H1 (cell line): ENCODE measurements around the gene CHD3. TPM values are rescaled to one million over a fixed set of nuclear protein-coding genes. Genes with fewer than 3 reads are reported as not detected.

Experiments
- CTCF ChIA-PET: fragments of 300-600 bp; sonication (Branson Sonifier 250); formaldehyde crosslinking; loops from one replicate; lab custom pipeline; 2021; ENCODE audit not compliant: partially characterized antibody; lab: Charles Lee
- POLR2A ChIA-PET: fragments of 300-600 bp; sonication (Branson Sonifier 250); formaldehyde crosslinking; loops from one replicate; lab custom pipeline; 2021; ENCODE audit warnings: inconsistent platforms; ENCODE audit not compliant: partially characterized antibody; lab: Charles Lee
- DNase-seq, 2 experiments: peaks; one replicate each; pipeline versions ENCODE4 v3.0.0 to v3.0.0-alpha.2; 2010 to 2022; ENCODE audit warnings: low spot score in 2 of 2, low read depth in 1 of 2, mixed read lengths in 1 of 2
- FAIRE-seq: peaks from 2 replicates; lab custom pipeline; 2011; peaks lifted over from hg19 to GRCh38; lab: Jason Lieb, UNC
- H2AFZ ChIP-seq: 2 replicates; pipeline ENCODE4 v1.8.1; 2012; ENCODE audit warnings: low read length, inconsistent platforms
- H2AK5ac ChIP-seq: 2 replicates; pipeline ENCODE4 v1.6.1; 2013; ENCODE audit warnings: low read depth, low read length
- H2BK120ac ChIP-seq: replicated peaks from 2 replicates; pipeline ENCODE3; 2013; ENCODE audit warnings: low read depth, low read length, inconsistent platforms
- H2BK12ac ChIP-seq: 2 replicates; pipeline ENCODE4 v1.6.1; 2013; ENCODE audit warnings: low read depth, low read length
- H2BK15ac ChIP-seq: 2 replicates; pipeline ENCODE4 v1.6.1; 2013; ENCODE audit warnings: low read length
- H2BK20ac ChIP-seq: 2 replicates; pipeline ENCODE4 v1.6.1; 2013; ENCODE audit warnings: low read length
- H2BK5ac ChIP-seq: 2 replicates; pipeline ENCODE4 v1.6.1; 2013; ENCODE audit warnings: low read depth, low read length
- H3K14ac ChIP-seq: 2 replicates; pipeline ENCODE4 v1.6.1; 2013; ENCODE audit warnings: inconsistent platforms; ENCODE audit not compliant: insufficient read length
- H3K18ac ChIP-seq: 2 replicates; pipeline ENCODE4 v1.6.1; 2013; ENCODE audit warnings: low read length; ENCODE audit errors: extremely low read depth
- H3K23ac ChIP-seq: 2 replicates; pipeline ENCODE4 v1.6.1; 2013; ENCODE audit warnings: inconsistent platforms; ENCODE audit not compliant: insufficient read length
- H3K23me2 ChIP-seq: 2 replicates; pipeline ENCODE4 v1.6.1; 2013; ENCODE audit warnings: low read depth, low read length
- H3K27ac ChIP-seq: 2 replicates; pipeline ENCODE4 v1.6.1; 2011; ENCODE audit warnings: low read depth, low read length, inconsistent platforms
- H3K27me3 ChIP-seq, 4 experiments: replicated peaks in 1 of 4; 1 replicate in 1 of 4; 2 replicates in 3 of 4; pipeline versions ENCODE4 v1.6.1 to v1.8.1; 2011 to 2013; ENCODE audit warnings: low read length in 3 of 4, mild to moderate bottlenecking in 3 of 4, inconsistent platforms in 2 of 4, mixed read lengths in 2 of 4, moderate library complexity in 1 of 4; ENCODE audit not compliant: control insufficient read depth in 3 of 4, insufficient read depth in 3 of 4; ENCODE audit errors: extremely low read depth in 1 of 4
- H3K36me3 ChIP-seq, 4 experiments: 2 replicates each; pipeline versions ENCODE4 v1.6.1 to v1.8.1; 2011 to 2013; ENCODE audit warnings: mild to moderate bottlenecking in 4 of 4, low read length in 3 of 4, moderate library complexity in 2 of 4, control low read depth in 1 of 4, inconsistent platforms in 1 of 4; ENCODE audit not compliant: insufficient read depth in 4 of 4, control insufficient read depth in 2 of 4
- H3K4ac ChIP-seq: replicated peaks from 2 replicates; pipeline ENCODE3; 2013; ENCODE audit warnings: low read length, low read depth, mixed read lengths, inconsistent platforms; ENCODE audit not compliant: insufficient read length
- H3K4me1 ChIP-seq, 4 experiments: replicated peaks in 1 of 4; 1 replicate in 1 of 4; 2 replicates in 3 of 4; pipeline versions ENCODE4 v1.6.1 to v1.8.1; 2011 to 2013; ENCODE audit warnings: low read length in 3 of 4, inconsistent platforms in 2 of 4, mixed read lengths in 1 of 4; ENCODE audit not compliant: insufficient read depth in 4 of 4, control insufficient read depth in 3 of 4
- H3K4me2 ChIP-seq, 2 experiments: 2 replicates each; pipeline versions ENCODE4 v1.6.1 to v1.8.1; 2011 to 2013; ENCODE audit warnings: low read depth in 2 of 2, low read length in 2 of 2, control low read depth in 1 of 2, inconsistent platforms in 1 of 2, mild to moderate bottlenecking in 1 of 2; ENCODE audit not compliant: insufficient read depth in 1 of 2
- H3K4me3 ChIP-seq, 4 experiments: fragments of 200-600, 300-600 bp in 1 of 4; sonication (generic), shearing (Covaris generic), sonication (Bioruptor Twin) in 1 of 4; 2 replicates each; pipeline versions ENCODE4 v1.5.1 to v1.8.1; 2011 to 2016; ENCODE audit warnings: low read length in 4 of 4, low read depth in 3 of 4, control low read depth in 2 of 4, inconsistent platforms in 2 of 4, mild to moderate bottlenecking in 2 of 4, mixed read lengths in 1 of 4, moderate library complexity in 1 of 4; ENCODE audit not compliant: insufficient read depth in 2 of 4; ENCODE audit errors: extremely low read depth in 1 of 4
- H3K56ac ChIP-seq: replicated peaks from 2 replicates; pipeline ENCODE3; 2013; ENCODE audit warnings: low read depth, mild to moderate bottlenecking, mixed read lengths, low read length, inconsistent platforms; ENCODE audit not compliant: insufficient read length
- H3K79me1 ChIP-seq: 2 replicates; pipeline ENCODE4 v1.6.1; 2013; ENCODE audit warnings: low read depth, low read length, control low read depth
- H3K79me2 ChIP-seq, 2 experiments: 2 replicates each; pipeline versions ENCODE4 v1.6.1 to v1.8.1; 2012 to 2013; ENCODE audit warnings: low read length in 2 of 2, mild to moderate bottlenecking in 2 of 2, inconsistent platforms in 1 of 2; ENCODE audit not compliant: insufficient read depth in 2 of 2, control insufficient read depth in 1 of 2
- H3K9ac ChIP-seq, 4 experiments: replicated peaks in 1 of 4; 1 replicate in 1 of 4; 2 replicates in 3 of 4; pipeline versions ENCODE4 v1.6.1 to v1.8.1; 2011 to 2013; ENCODE audit warnings: low read depth in 3 of 4, low read length in 3 of 4, control low read depth in 2 of 4, mild to moderate bottlenecking in 2 of 4, moderate library complexity in 2 of 4, inconsistent platforms in 1 of 4; ENCODE audit errors: extremely low read depth in 1 of 4
- H3K9me3 ChIP-seq, 2 experiments: 2 replicates each; pipeline versions ENCODE4 v1.6.1 to v1.8.1; 2012 to 2013; ENCODE audit warnings: mild to moderate bottlenecking in 2 of 2, moderate library complexity in 2 of 2, control low read depth in 1 of 2, inconsistent platforms in 1 of 2, low read depth in 1 of 2, low read length in 1 of 2, mixed read lengths in 1 of 2; ENCODE audit not compliant: insufficient read depth in 2 of 2
- H4K20me1 ChIP-seq, 2 experiments: replicated peaks in 1 of 2; 2 replicates each; pipeline versions ENCODE3 to v1.8.1; 2011 to 2013; ENCODE audit warnings: inconsistent platforms in 2 of 2, low read length in 2 of 2, mild to moderate bottlenecking in 1 of 2; ENCODE audit not compliant: insufficient read depth in 2 of 2, control insufficient read depth in 1 of 2
- H4K5ac ChIP-seq: 2 replicates; pipeline ENCODE4 v1.6.1; 2013; ENCODE audit warnings: low read length, low read depth, mixed read lengths, inconsistent platforms; ENCODE audit not compliant: insufficient read length
- H4K8ac ChIP-seq: 2 replicates; pipeline ENCODE4 v1.8.0; 2013; ENCODE audit warnings: mild to moderate bottlenecking, moderate library complexity, low read length, inconsistent platforms; ENCODE audit not compliant: insufficient read depth; ENCODE audit errors: extremely low read depth
- H4K91ac ChIP-seq: replicated peaks from 2 replicates; pipeline ENCODE3; 2013; ENCODE audit warnings: low read length, mixed read lengths, inconsistent platforms; ENCODE audit not compliant: insufficient read length
- ATF2 ChIP-seq: IDR thresholded peaks from 2 replicates; pipeline ENCODE4 v1.6.1; 2012; ENCODE audit warnings: low read length, inconsistent platforms
- BACH1 ChIP-seq: IDR thresholded peaks from 2 replicates; pipeline ENCODE4 v1.6.1; 2012; ENCODE audit warnings: low read length, improper control_type of control experiment
- CHD2 ChIP-seq: IDR thresholded peaks from 2 replicates; pipeline ENCODE4 v1.6.1; 2012; ENCODE audit warnings: low read length, improper control_type of control experiment
- MAX ChIP-seq: IDR thresholded peaks from 2 replicates; pipeline ENCODE4 v1.6.1; 2012; ENCODE audit warnings: inconsistent platforms
- POLR2A ChIP-seq, 2 experiments: IDR thresholded peaks; 1 replicate in 1 of 2; 2 replicates in 1 of 2; pipeline ENCODE4 v1.6.1; 2011; ENCODE audit warnings: low read depth in 2 of 2, low read length in 2 of 2, mild to moderate bottlenecking in 2 of 2; ENCODE audit errors: control extremely low read depth in 1 of 2
- POU5F1 ChIP-seq: IDR thresholded peaks from 2 replicates; pipeline ENCODE4 v1.6.1; 2011; ENCODE audit warnings: low read depth, mild to moderate bottlenecking, low read length, moderate library complexity
- RBBP5 ChIP-seq: IDR thresholded peaks from 2 replicates; pipeline ENCODE4 v1.7.1; 2012; ENCODE audit warnings: low read depth, mild to moderate bottlenecking, inconsistent platforms, low read length, moderate library complexity, borderline replicate concordance
- SAP30 ChIP-seq: fragments of 300-600 bp; sonication (generic); IDR thresholded peaks from 2 replicates; pipeline ENCODE4 v1.7.1; 2012; ENCODE audit warnings: low read length, moderate library complexity, mild to moderate bottlenecking, inconsistent platforms; ENCODE audit not compliant: insufficient read depth, insufficient replicate concordance
- SRF ChIP-seq: IDR thresholded peaks from 2 replicates; pipeline ENCODE4 v1.6.1; 2011; ENCODE audit warnings: mild to moderate bottlenecking, low read depth, low read length, moderate library complexity
- TAF1 ChIP-seq: IDR thresholded peaks from 2 replicates; pipeline ENCODE4 v1.6.1; 2011; ENCODE audit warnings: mild to moderate bottlenecking, low read depth, low read length
- WGBS, 2 experiments: shearing (Covaris generic) in 1 of 2; methylation state at CpG; one replicate each; pipeline versions ENCODE4 v1.1.6 to v1.1.7; 2013 to 2015; ENCODE audit warnings: low lambda C conversion rate in 2 of 2, mixed read lengths in 2 of 2, inconsistent platforms in 1 of 2, low coverage in 1 of 2, missing lambda C conversion rate in 1 of 2; ENCODE audit not compliant: insufficient replicate concordance in 2 of 2, insufficient coverage in 1 of 2, insufficient read length in 1 of 2; ENCODE audit errors: extremely low coverage in 1 of 2, missing lambda C conversion rate in 1 of 2; 5-methylcytosine and 5-hydroxymethylcytosine counted together
- polyA plus RNA-seq, 7 experiments: library from polyadenylated mRNA; depleted of rRNA in 3 of 7; stranded (reverse) in 5 of 7; unstranded in 2 of 7; fragments of >200 nt in 5 of 7; fragments of 200-250 nt in 2 of 7; gene quantifications; 1 replicate in 5 of 7; 2 replicates in 1 of 7; 4 replicates in 1 of 7; pipeline versions ENCODE4 v1.2.1 to v1.2.3, GENCODE V29; 2011 to 2013; ENCODE audit warnings: missing spikeins in 2 of 7, mixed read lengths in 2 of 7
- total RNA-seq: library from RNA; stranded (reverse); fragmentation: NEBNext Ultra II Directional; extraction: Animal tissue kit (Norgen Biotek cat#: 25700); gene quantifications from 2 replicates; pipeline ENCODE4 v1.2.1, GENCODE V29; 2021

CHD3 gene
- total and polyA plus RNA-seq, 2 of the 8 experiments (the other 6 are each of a cell fraction or from before 2014, with no cell fraction given), result 12.3 to 12.9 TPM

- H3K23ac ChIP-seq, result no peak overlapping the region
- ChIA-PET POLR2A (interaction anchor here (0.6 to 4.2 kb wide), 8 partner anchors 8 to 144 kb away, joined by 3 to 22 read pairs (median 10); partner anchors contain the start of genes CYB5D1, KDM6B, NAA38 and TMEM88), CTCF (interaction anchor here (0.6 to 2.1 kb wide), 16 partner anchors 8 to 274 kb away, joined by 3 to 10 read pairs (median 4); partner anchors contain the start of genes CYB5D1 and NAA38)
- no peak overlapping the region for H3K9ac ChIP-seq
- H3K27ac ChIP-seq, result no peak overlapping the region
- 81% methylated on average over 15 of the region's 15 CpGs; no CpG with 5 or more reads in 1 of the 2 experiments for WGBS, 2 experiments
- peak overlapping the region; percentile 96 to 100 for H3K4me2 ChIP-seq
- peak overlapping the region; percentile 65; the same call in 1 of the 2 replicates for H4K8ac ChIP-seq
- no peaks in the 10 kb centered on the region for H3K79me1 ChIP-seq
- H3K56ac ChIP-seq, result no peak overlapping the region
- FAIRE-seq, result no peak
- H3K14ac ChIP-seq, result no peak overlapping the region
- H3K23me2 ChIP-seq, result peaks cover 34% of the 10 kb centered on the region
- H3K9me3 ChIP-seq, result no peaks in the 10 kb centered on the region
- no peak overlapping the region for H2BK5ac ChIP-seq
- no peak for DNase-seq
- no peak overlapping the region for H2BK12ac ChIP-seq
- H2BK15ac ChIP-seq, result no peak overlapping the region
- H3K4me1 ChIP-seq, result peaks cover 5 to 19% (median 11%) of the 10 kb centered on the region in 4 experiments; a peak in 6 of 7 replicates
- no peak overlapping the region for H2AFZ ChIP-seq
- no peak overlapping the region for H4K91ac ChIP-seq
- H3K36me3 ChIP-seq, result no peaks in the 10 kb centered on the region; a peak in 3 of 8 replicates
- no peak overlapping the region for H4K5ac ChIP-seq
- no peak overlapping the region for H2BK120ac ChIP-seq
- peaks cover 7 to 30% (median 27%) of the 10 kb centered on the region in 4 experiments for H3K27me3 ChIP-seq
- H3K79me2 ChIP-seq, result no peaks in the 10 kb centered on the region
- no peak overlapping the region for H3K4ac ChIP-seq
- H3K18ac ChIP-seq, result no peak overlapping the region
- no peak overlapping the region for H2AK5ac ChIP-seq
- H2BK20ac ChIP-seq, result no peak overlapping the region
- peak overlapping the region in 1 of 4 experiments; percentile 90; a peak in 4 of 8 replicates for H3K4me3 ChIP-seq
- H4K20me1 ChIP-seq, result peaks cover 12 to 29% of the 10 kb centered on the region in 2 experiments
- no peak for TF ChIP-seq POLR2A (IDR thresholded peaks at IDR 0.05; ENCODE audit: control extremely low read depth in 1 of 2, low read depth in 2 of 2, low read length in 2 of 2)
- TF ChIP-seq SAP30, result no peak
- no peak for TF ChIP-seq ATF2
- no peak for TF ChIP-seq BACH1
- TF ChIP-seq CHD2, result no peak
- TF ChIP-seq RBBP5, result no peak
- no peak for TF ChIP-seq TAF1
- TF ChIP-seq MAX, result no peak
- no peak for TF ChIP-seq SRF
- no peak for TF ChIP-seq POU5F1
These were observed 43.1 kb upstream of the CHD3 start for GRCh38 chr17:7845359-7846062.
